ENCODE data around the gene CSAG3. TPM values are rescaled to one million over a fixed set of nuclear protein-coding genes. Genes with fewer than 3 reads are reported as not detected.
"Not testable (repeated sequence)": the region's sequence is repeated elsewhere in the genome, so short reads cannot be mapped to it uniquely, and the experiment has no call there.

The CSAG3 gene
- not detected for total RNA-seq

- DNase-seq (ENCODE audit: low spot score); ATAC-seq; intact Hi-C loops (cut with DNase I): not testable (repeated sequence)
These were observed at the start of gene CSAG3 for GRCh38 chrX:152758918-152759317. TSS of gene CSAG3 (plus strand) at chrX:152759218.

DNA sequence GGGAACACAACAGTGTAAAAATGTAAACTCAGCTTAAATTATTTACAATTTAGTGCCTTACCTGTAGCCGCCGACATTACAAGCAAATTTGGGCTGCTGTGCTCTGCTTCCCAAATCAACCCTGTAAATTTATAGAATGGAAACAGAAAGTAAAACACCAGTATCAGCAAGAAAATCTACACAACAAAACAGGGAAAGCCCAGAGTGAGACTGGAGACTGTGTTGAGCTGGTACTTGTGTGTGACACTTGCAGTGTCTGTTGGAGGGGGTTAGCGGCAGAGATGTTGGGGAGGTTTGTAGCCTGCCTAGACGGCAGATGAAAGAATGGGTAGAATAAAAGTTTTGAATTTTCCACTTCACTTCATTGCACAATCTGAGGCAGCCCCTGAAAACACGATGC, 45.8 kb upstream of the CSAG3 start:
- intact Hi-C loops (cut with DNase I); DNase-seq (ENCODE audit: low spot score); ATAC-seq: not testable (repeated sequence)

GRCh38 chrX:152713815-152714787, 44.9 kb upstream of the CSAG3 start, which contains the start of gene MAGEA2B:
TSS of gene MAGEA2B (plus strand) at chrX:152714628. CDS start at chrX:152717107, 2,479 bp downstream.
- intact Hi-C loops (cut with DNase I); DNase-seq (ENCODE audit: low spot score); ATAC-seq: not testable (repeated sequence)

- intact Hi-C loops (cut with DNase I) = no loop called here
- DNase-seq (ENCODE audit: low spot score) (no peak), ATAC-seq (no peak)
These were observed 33.6 kb upstream of the CSAG3 start for GRCh38 chrX:152725409-152725808.

GRCh38 chrX:152733261-152733975, 25.6 kb upstream of the CSAG3 start, which contains the start of the genes CSAG1 and MAGEA12:
TSS of gene CSAG1 (minus strand) at chrX:152733721. CDS start at chrX:152732460, 1,261 bp downstream.
TSS of gene MAGEA12 (plus strand) at chrX:152733757. CDS start at chrX:152736162, 2,405 bp downstream.
- intact Hi-C loops (cut with DNase I) = no loop called here
- peak; percentile 45 for DNase-seq (ENCODE audit: low spot score)
- no peak for ATAC-seq

DNA sequence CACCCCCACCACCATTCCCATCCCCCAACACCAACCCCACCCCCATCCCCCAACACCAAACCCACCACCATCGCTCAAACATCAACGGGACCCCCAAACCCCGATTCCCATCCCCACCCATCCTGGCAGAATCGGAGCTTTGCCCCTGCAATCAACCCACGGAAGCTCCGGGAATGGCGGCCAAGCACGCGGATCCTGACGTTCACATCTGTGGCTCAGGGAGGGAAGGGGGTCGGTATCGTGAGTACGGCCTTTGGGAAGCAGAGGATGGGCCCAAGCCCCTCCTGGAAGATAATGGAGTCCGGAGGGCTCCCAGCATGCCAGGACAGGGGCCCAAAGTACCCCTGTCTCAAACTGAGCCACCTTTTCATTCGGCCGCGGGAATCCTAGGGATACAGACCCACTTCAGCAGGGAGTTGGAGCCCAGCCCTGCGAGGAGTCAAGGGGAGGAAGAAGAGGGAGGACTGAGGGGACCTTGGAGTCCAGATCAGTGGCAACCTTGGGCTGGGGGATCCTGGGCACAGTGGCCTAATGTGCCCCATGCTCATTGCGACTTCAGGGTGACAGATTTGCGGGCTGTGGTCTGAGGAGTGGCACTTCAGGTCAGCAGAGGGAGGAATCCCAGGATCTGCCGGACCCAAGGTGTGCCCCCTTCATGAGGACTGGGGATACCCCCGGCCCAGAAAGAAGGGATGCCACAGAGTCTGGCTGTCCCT, 24.7 kb upstream of the CSAG3 start:
- intact Hi-C loops (cut with DNase I) = not testable (repeated sequence)

DNA sequence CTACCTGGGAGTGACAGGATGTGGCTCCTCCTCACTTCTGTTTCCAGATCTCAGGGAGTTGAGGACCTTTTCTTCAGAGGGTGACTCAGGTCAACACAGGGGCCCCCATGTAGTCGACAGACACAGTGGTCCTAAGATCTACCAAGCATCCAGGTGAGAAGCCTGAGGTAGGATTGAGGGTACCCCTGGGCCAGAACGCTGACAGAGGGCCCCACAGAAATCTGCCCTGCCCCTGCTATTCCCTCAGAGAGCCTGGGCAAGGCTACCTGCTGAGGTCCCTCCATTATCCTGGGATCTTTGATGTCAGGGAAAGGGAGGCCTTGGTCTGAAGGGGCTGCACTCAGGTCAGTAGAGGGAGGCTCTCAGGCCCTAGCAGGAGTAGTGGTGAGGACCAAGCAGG, 23.9 kb upstream of the CSAG3 start:
- intact Hi-C loops (cut with DNase I) = no loop called here
- peak; percentile 14 for DNase-seq (ENCODE audit: low spot score)
- no peak for ATAC-seq

More for the DNA sequence above, 24.7 kb upstream of the CSAG3 start:
- not testable (repeated sequence) for ATAC-seq
- peak; percentile 28 for DNase-seq (ENCODE audit: low spot score)

DNA sequence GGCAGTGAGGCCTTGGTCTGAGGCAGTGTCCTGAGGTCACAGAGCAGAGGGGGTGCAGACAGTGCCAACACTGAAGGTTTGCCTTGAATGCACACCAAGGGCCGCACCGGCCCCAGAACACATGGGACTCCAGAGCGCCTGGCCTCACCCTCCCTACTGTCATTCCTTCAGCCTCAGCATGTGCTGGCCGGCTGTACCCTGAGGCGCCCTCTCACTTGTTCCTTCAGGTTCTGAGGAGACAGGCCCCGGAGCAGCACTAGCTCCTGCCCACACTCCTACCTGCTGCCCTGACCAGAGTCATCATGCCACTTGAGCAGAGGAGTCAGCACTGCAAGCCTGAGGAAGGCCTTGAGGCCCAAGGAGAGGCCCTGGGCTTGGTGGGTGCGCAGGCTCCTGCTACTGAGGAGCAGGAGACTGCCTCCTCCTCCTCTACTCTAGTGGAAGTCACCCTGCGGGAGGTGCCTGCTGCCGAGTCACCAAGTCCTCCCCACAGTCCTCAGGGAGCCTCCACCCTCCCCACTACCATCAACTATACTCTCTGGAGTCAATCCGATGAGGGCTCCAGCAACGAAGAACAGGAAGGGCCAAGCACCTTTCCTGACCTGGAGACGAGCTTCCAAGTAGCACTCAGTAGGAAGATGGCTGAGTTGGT, 23.0 kb upstream of the CSAG3 start:
- DNase-seq (ENCODE audit: low spot score) (peak; percentile 28), ATAC-seq (no peak)
- intact Hi-C loops (cut with DNase I) = no loop called here

DNA sequence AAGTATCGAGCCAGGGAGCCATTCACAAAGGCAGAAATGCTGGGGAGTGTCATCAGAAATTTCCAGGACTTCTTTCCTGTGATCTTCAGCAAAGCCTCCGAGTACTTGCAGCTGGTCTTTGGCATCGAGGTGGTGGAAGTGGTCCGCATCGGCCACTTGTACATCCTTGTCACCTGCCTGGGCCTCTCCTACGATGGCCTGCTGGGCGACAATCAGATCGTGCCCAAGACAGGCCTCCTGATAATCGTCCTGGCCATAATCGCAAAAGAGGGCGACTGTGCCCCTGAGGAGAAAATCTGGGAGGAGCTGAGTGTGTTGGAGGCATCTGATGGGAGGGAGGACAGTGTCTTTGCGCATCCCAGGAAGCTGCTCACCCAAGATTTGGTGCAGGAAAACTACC, 22.5 kb upstream of the CSAG3 start:
- peak; percentile 12 for DNase-seq (ENCODE audit: low spot score)
- intact Hi-C loops (cut with DNase I); ATAC-seq: not testable (repeated sequence)

GRCh38 chrX:152738560-152738959, 20.5 kb upstream of the CSAG3 start:
- DNase-seq (ENCODE audit: low spot score) (no peak), ATAC-seq (no peak)
- intact Hi-C loops (cut with DNase I) = no loop called here

GRCh38 chrX:152753686-152754650, 5.0 kb upstream of the CSAG3 start, which contains the start of gene MAGEA2:
TSS of gene MAGEA2 (minus strand) at chrX:152753842. CDS start at chrX:152751363, 2,479 bp downstream.
- intact Hi-C loops (cut with DNase I); ATAC-seq; DNase-seq (ENCODE audit: low spot score): not testable (repeated sequence)

DNA sequence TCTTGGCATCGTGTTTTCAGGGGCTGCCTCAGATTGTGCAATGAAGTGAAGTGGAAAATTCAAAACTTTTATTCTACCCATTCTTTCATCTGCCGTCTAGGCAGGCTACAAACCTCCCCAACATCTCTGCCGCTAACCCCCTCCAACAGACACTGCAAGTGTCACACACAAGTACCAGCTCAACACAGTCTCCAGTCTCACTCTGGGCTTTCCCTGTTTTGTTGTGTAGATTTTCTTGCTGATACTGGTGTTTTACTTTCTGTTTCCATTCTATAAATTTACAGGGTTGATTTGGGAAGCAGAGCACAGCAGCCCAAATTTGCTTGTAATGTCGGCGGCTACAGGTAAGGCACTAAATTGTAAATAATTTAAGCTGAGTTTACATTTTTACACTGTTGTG, 4.1 kb upstream of the CSAG3 start:
- intact Hi-C loops (cut with DNase I); ATAC-seq; DNase-seq (ENCODE audit: low spot score): not testable (repeated sequence)

- ATAC-seq; intact Hi-C loops (cut with DNase I): not testable (repeated sequence)
These were observed 526 bp downstream of the CSAG3 start for GRCh38 chrX:152759544-152759943.

GRCh38 chrX:152761582-152761981, 2.6 kb downstream of the CSAG3 start:
- ATAC-seq; intact Hi-C loops (cut with DNase I): not testable (repeated sequence)

More at GRCh38 chrX:152759544-152759943, 526 bp downstream of the CSAG3 start:
- not testable (repeated sequence) for DNase-seq (ENCODE audit: low spot score)

GRCh38 chrX:152766562-152766961, 7.5 kb downstream of the CSAG3 start:
- DNase-seq (ENCODE audit: low spot score); ATAC-seq; intact Hi-C loops (cut with DNase I): not testable (repeated sequence)

More at GRCh38 chrX:152761582-152761981, 2.6 kb downstream of the CSAG3 start:
- not testable (repeated sequence) for DNase-seq (ENCODE audit: low spot score)

DNA sequence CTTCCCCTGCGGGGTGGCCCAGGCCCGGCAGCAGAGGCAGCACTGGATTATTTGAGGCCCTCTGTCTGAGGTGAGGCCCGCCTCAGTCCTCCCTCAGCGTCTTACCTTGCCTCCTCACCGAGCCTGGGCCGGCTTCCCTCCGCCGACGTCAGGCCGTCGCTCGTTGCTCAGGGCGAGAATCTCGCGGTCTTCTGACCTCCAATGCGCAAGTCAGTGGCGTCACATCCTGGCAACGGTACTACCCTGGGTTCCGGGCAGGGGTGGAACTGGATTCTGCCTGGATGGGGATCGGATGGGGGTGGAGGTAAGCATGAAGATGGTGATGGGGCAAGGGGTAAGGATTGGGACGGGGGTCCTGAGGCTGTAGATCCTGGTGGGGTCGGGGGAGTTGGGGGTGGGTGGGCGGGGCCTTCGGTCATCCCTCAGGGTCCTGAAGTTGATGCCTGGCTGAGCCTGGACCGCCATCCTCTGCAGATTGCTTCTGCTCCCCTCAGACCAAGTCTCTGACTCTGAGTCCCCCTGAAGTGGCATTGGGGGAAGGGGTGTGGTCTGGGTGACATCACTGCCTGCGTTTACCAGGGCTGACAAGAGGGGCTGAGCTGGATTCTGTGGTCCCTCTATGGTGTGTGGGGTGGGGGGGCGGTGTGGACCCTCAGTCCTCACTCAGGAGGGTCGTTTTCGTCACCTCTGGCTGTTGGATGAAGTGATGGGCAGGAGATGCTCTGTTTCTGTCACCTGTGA, 10.7 kb downstream of the CSAG3 start, which contains the start of gene MAGEA6:
TSS of gene MAGEA6 (minus strand) at position 141 of the 741 bp plus-strand sequence. CDS start 2,039 bp downstream, outside the sequence.
- ATAC-seq; intact Hi-C loops (cut with DNase I); DNase-seq (ENCODE audit: low spot score): not testable (repeated sequence)
